Activated naive CD8-positive, alpha-beta T cell treated with anti-CD3 and anti-CD28 coated beads, Interleukin-2, amount 10 ng/mL, durations not matched to agents 7 days and 5 days (primary cell): ENCODE data around the gene RNF6. TPM values are rescaled to one million over a fixed set of nuclear protein-coding genes. Genes with fewer than 3 reads are reported as not detected.
A peak's percentile ranks its signal among the peaks of the same experiment; 100 is the strongest.

ENCODE experiments used
- ATAC-seq: fragments of 150-1000 bp; cut with Tn5 transposase; one replicate; pipeline ENCODE4 v1.10.0; 2021; ENCODE audit warnings: low read depth, moderate library complexity
- POLR2A ChIA-PET: fragments of 350-600 bp; sonication (Branson Sonifier 250); formaldehyde crosslinking; loops from one replicate; lab custom pipeline; 2021; ENCODE audit warnings: antibody characterized with exemption; lab: Charles Lee
- DNase-seq: peaks from one replicate; pipeline ENCODE4 v3.0.0; 2021
- H3K27ac Mint-ChIP-seq: one replicate; pipeline ENCODE4 v1.8.0; 2022; ENCODE audit warnings: mild to moderate bottlenecking, mixed read lengths
- H3K27me3 Mint-ChIP-seq: one replicate; pipeline ENCODE4 v1.8.0; 2022; ENCODE audit warnings: mild to moderate bottlenecking, moderate library complexity, mixed read lengths
- H3K36me3 Mint-ChIP-seq: one replicate; pipeline ENCODE4 v1.8.0; 2021; ENCODE audit warnings: mild to moderate bottlenecking, mixed read lengths
- H3K4me1 Mint-ChIP-seq: one replicate; pipeline ENCODE4 v1.8.0; 2021; ENCODE audit warnings: mixed read lengths
- H3K4me3 Mint-ChIP-seq: one replicate; pipeline ENCODE4 v1.8.0; 2022; ENCODE audit warnings: mild to moderate bottlenecking, moderate library complexity, mixed read lengths
- H3K9me3 Mint-ChIP-seq: one replicate; pipeline ENCODE4 v1.8.0; 2021; ENCODE audit warnings: mixed read lengths
- total RNA-seq, 2 experiments: library from RNA; stranded (reverse); gene quantifications; one replicate each; pipeline ENCODE4 v1.2.3, GENCODE V29; 2021

The RNF6 gene
- total RNA-seq, 2 experiments from 2014 or later, result 40.4 to 43.3 TPM

GRCh38 chr13:26249551-26249950, 27.4 kb upstream of the RNF6 start:
- Mint-ChIP-seq H3K9me3 (no peaks in the 10 kb centered on the region), H3K36me3 (no peaks in the 10 kb centered on the region), H3K27ac (no peak overlapping the region), H3K4me1 (peaks cover 6% of the 10 kb centered on the region), H3K27me3 (peaks cover 2% of the 10 kb centered on the region), H3K4me3 (no peak overlapping the region)
- no peak for ATAC-seq
- POLR2A ChIA-PET, result no interaction called here
- DNase-seq, result no peak

- H3K36me3 Mint-ChIP-seq, result no peaks in the 10 kb centered on the region
- no peak overlapping the region for H3K4me3 Mint-ChIP-seq
- POLR2A ChIA-PET, result no interaction called here
- H3K4me1 Mint-ChIP-seq, result no peaks in the 10 kb centered on the region
- no peaks in the 10 kb centered on the region for H3K9me3 Mint-ChIP-seq
- DNase-seq, result no peak
- peaks cover 4% of the 10 kb centered on the region for H3K27me3 Mint-ChIP-seq
- no peak for ATAC-seq
- H3K27ac Mint-ChIP-seq, result no peak overlapping the region
Observed at GRCh38 chr13:26247608-26248007, 25.5 kb upstream of the RNF6 start.

DNA sequence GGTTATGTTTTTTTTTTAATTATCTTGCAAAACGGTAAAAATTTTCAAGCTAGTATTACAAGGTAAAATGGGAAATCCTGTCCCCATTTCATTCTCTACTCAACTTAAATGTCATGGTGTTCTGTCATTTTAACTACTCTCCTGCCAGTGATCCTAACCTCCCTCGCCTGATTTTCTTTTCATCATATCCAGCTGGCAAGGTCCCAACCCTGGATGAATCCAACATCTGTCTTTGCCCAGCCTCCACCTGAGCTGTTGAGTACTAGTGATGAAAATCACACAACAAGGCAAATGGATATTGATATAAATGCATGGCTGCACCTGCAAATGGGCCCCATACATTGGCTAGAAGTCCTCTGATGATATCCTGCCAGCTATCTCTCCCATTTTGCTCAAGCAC, 24.9 kb upstream of the RNF6 start:
- POLR2A ChIA-PET, result no interaction called here

DNA sequence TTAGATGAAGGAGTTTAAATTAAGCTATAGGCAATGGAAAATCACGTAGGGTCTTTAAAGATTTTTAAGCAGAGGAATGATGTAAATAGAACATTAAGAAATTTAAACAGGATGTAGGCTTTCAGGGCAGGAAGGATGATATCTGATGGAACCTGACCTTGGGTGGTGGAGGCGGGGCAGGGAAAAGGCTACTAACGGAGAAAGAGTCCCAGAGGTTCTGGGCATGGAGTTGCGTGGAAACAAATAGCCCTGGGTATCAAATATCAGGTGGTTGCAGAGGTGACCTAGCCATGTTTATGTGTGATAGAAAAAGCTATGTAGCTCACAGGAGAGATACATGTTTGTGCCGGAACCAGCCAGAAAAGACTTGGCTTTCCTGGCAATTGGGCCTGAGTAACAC, 24.0 kb upstream of the RNF6 start:
- no peaks in the 10 kb centered on the region for H3K36me3 Mint-ChIP-seq
- peaks cover 7% of the 10 kb centered on the region for H3K27me3 Mint-ChIP-seq
- H3K27ac Mint-ChIP-seq, result no peak overlapping the region
- no peak for DNase-seq
- no peak for ATAC-seq
- no peak overlapping the region for H3K4me3 Mint-ChIP-seq
- no peaks in the 10 kb centered on the region for H3K4me1 Mint-ChIP-seq
- peaks cover 4% of the 10 kb centered on the region for H3K9me3 Mint-ChIP-seq
- POLR2A ChIA-PET, result no interaction called here

More for the DNA sequence above, 24.9 kb upstream of the RNF6 start:
- Mint-ChIP-seq H3K4me3 (no peak overlapping the region), H3K27ac (no peak overlapping the region), H3K36me3 (no peaks in the 10 kb centered on the region), H3K9me3 (peaks cover 2% of the 10 kb centered on the region), H3K27me3 (peaks cover 7% of the 10 kb centered on the region), H3K4me1 (no peaks in the 10 kb centered on the region)
- DNase-seq, result no peak
- no peak for ATAC-seq

DNA sequence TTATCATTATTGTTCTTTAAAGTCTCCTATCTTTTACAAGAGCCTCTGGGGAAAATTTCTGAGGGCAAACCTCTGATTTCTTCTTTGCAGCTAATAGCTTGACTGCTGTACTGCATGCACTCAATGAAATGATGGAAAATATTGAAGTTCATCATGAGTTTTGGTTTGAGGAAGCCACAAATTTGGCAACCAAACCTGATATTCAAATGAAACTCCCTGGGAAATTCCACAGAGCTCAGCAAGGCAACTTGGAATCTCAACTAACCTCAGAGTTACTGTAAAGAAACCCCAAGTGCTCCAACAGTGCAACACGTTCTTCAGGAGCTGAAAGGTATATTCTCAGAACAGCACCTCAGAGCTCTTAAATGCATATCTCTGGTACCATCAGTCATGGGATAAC, 14.2 kb upstream of the RNF6 start:
- POLR2A ChIA-PET, result no interaction called here
- DNase-seq (no peak), ATAC-seq (no peak)
- Mint-ChIP-seq H3K27ac (no peak overlapping the region), H3K9me3 (no peaks in the 10 kb centered on the region), H3K36me3 (no peaks in the 10 kb centered on the region), H3K4me3 (no peak overlapping the region), H3K27me3 (peaks cover 12% of the 10 kb centered on the region), H3K4me1 (no peaks in the 10 kb centered on the region)

- H3K9me3 Mint-ChIP-seq, result no peaks in the 10 kb centered on the region
- H3K27me3 Mint-ChIP-seq, result peaks cover 2% of the 10 kb centered on the region
- POLR2A ChIA-PET, result no interaction called here
- DNase-seq (no peak), ATAC-seq (no peak)
- no peaks in the 10 kb centered on the region for H3K4me1 Mint-ChIP-seq
- H3K4me3 Mint-ChIP-seq, result no peak overlapping the region
- H3K36me3 Mint-ChIP-seq, result no peaks in the 10 kb centered on the region
- H3K27ac Mint-ChIP-seq, result no peak overlapping the region
Observed at GRCh38 chr13:26230703-26231102, 8.6 kb upstream of the RNF6 start.

- ATAC-seq, result no peak
- Mint-ChIP-seq H3K4me3 (no peak overlapping the region), H3K4me1 (no peaks in the 10 kb centered on the region), H3K27ac (no peak overlapping the region), H3K27me3 (no peaks in the 10 kb centered on the region), H3K9me3 (no peaks in the 10 kb centered on the region), H3K36me3 (no peaks in the 10 kb centered on the region)
- no peak for DNase-seq
- POLR2A ChIA-PET, result no interaction called here
Observed at GRCh38 chr13:26229080-26229615, 7.0 kb upstream of the RNF6 start.

- H3K4me1 Mint-ChIP-seq, result no peaks in the 10 kb centered on the region
- H3K4me3 Mint-ChIP-seq, result no peak overlapping the region
- H3K27ac Mint-ChIP-seq, result no peak overlapping the region
- no peak for ATAC-seq
- no peak for DNase-seq
- POLR2A ChIA-PET, result no interaction called here
- no peaks in the 10 kb centered on the region for H3K36me3 Mint-ChIP-seq
- no peaks in the 10 kb centered on the region for H3K9me3 Mint-ChIP-seq
- H3K27me3 Mint-ChIP-seq, result no peaks in the 10 kb centered on the region
Observed at GRCh38 chr13:26228096-26228495, 6.0 kb upstream of the RNF6 start.

DNA sequence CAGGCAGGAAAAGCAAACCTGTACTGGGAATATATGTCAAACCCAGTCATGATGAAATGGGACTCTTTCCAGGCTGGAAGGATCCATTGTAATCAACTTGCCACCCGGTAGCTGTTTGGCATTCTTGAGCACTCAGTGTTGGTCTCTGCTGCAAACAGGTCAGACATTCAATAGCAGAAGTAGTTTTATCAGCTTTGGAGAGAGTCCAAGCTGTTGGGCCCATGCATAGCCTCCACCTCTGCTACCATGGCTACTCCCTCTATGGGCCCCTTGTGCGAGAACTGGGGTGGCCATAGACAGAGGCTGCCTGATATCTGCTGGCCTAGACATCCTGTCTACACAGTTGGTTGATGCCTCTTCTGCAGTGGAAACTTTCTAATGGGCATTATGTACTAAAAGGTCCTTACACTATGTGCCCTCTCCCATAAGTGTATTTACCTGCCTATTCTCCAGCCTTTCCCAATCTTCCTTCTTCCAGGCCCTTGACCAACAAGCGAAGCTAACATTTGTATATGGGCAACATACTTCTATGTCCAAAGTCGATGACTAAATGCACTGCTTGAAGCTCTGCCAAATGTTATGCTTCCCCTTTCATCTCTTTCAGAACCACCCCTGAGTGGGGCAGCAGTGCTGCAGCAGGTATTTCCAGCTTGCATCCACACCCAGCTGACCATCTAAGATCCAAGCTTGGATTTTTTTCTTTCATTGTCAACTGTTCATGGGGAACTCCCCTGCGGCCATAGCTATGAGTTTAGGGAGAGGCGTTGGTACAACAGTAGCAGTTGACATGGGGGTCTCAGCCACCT, 5.3 kb upstream of the RNF6 start:
- H3K27me3 Mint-ChIP-seq, result no peaks in the 10 kb centered on the region
- H3K36me3 Mint-ChIP-seq, result no peaks in the 10 kb centered on the region
- H3K27ac Mint-ChIP-seq, result no peak overlapping the region

GRCh38 chr13:26225896-26226617, 3.9 kb upstream of the RNF6 start:
- Mint-ChIP-seq H3K4me1 (peaks cover 6% of the 10 kb centered on the region), H3K27ac (no peak overlapping the region), H3K27me3 (no peaks in the 10 kb centered on the region), H3K9me3 (no peaks in the 10 kb centered on the region), H3K4me3 (no peak overlapping the region), H3K36me3 (no peaks in the 10 kb centered on the region)
- DNase-seq (no peak), ATAC-seq (no peak)
- POLR2A ChIA-PET, result no interaction called here

More for the DNA sequence above, 5.3 kb upstream of the RNF6 start:
- Mint-ChIP-seq H3K4me1 (peaks cover 6% of the 10 kb centered on the region), H3K4me3 (no peak overlapping the region), H3K9me3 (no peaks in the 10 kb centered on the region)
- DNase-seq (no peak), ATAC-seq (no peak)
- POLR2A ChIA-PET, result no interaction called here

DNA sequence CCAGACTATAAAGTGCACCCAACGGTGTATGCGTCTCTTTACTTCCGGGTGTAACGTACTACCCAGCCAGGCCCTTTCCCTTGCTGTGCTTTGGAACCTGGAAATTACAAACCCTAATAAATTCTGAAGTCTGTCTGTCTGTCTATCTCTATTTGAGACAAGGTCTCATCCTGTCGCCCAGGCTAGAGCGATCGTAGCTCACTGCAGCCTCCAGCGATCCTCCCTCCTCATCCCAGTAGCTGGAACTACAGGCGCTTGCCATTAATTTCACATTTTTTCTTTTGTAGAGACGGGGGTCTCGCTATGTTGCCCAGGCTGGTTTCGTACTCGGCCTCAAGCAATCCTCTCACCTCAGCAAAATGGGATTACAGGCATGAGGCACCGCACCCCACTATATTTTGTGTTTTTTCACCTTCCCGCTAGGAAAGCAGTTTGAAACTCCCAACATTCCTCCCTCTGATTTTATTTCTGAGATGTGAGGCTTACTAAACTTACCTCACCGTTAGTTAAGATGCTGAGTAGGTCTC, 469 bp upstream of the RNF6 start:
- Mint-ChIP-seq H3K27ac (peak overlapping the region; percentile 100), H3K27me3 (no peaks in the 10 kb centered on the region), H3K4me1 (peaks cover 16% of the 10 kb centered on the region), H3K4me3 (peak overlapping the region; percentile 99), H3K9me3 (no peaks in the 10 kb centered on the region), H3K36me3 (peaks cover 9% of the 10 kb centered on the region)
- ATAC-seq (peak; percentile 31), DNase-seq (no peak)
- POLR2A ChIA-PET, result interaction anchor here (1.1 to 4.1 kb wide), 4 partner anchors 32 to 1398 kb away, joined by 3 to 33 read pairs (median 4); no protein-coding TSS in a partner anchor

- Mint-ChIP-seq H3K27me3 (no peaks in the 10 kb centered on the region), H3K36me3 (peaks cover 15% of the 10 kb centered on the region), H3K4me3 (peak overlapping the region; percentile 99), H3K27ac (peak overlapping the region; percentile 100), H3K4me1 (peaks cover 16% of the 10 kb centered on the region), H3K9me3 (no peaks in the 10 kb centered on the region)
- no peak for DNase-seq
- POLR2A ChIA-PET, result interaction anchor here (4.1 kb wide), 1 partner anchor 35 kb away, joined by 33 read pairs; no protein-coding TSS in a partner anchor
- peak; percentile 19 for ATAC-seq
Observed at GRCh38 chr13:26221399-26221720, 754 bp downstream of the RNF6 start.

- H3K9me3 Mint-ChIP-seq, result no peaks in the 10 kb centered on the region
- DNase-seq (no peak), ATAC-seq (no peak)
- POLR2A ChIA-PET, result interaction anchor here (4.1 kb wide), 1 partner anchor 35 kb away, joined by 33 read pairs; no protein-coding TSS in a partner anchor
- H3K4me3 Mint-ChIP-seq, result peak overlapping the region; percentile 99
- H3K27me3 Mint-ChIP-seq, result no peaks in the 10 kb centered on the region
- H3K4me1 Mint-ChIP-seq, result peaks cover 16% of the 10 kb centered on the region
- no peak overlapping the region for H3K27ac Mint-ChIP-seq
- peaks cover 15% of the 10 kb centered on the region for H3K36me3 Mint-ChIP-seq
Observed at GRCh38 chr13:26220575-26220974, 1.5 kb downstream of the RNF6 start.
